ENCODE measurements around the gene AP1S1.

The AP1S1 gene

DNA sequence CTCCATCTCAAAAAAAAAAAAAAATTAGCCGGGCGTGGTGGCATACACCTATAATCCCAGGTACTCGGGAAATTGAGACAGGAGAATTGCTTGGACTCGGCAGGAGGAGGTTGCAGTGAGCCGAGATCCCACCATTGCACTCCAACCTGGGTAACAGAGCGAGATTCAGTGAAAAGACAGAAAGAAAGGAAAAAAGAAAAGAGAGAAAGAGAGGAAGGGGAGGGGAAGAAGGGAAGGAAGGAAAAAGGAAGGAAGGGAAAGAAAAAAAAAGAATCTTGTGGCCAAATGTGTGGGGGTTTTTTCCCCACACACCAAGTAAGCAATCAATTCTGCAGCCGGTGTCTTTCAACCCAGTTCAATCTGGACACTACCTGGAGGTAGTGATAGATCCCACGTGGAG, 34.8 kb downstream of the AP1S1 start:
- Histone ChIP-seq H3K9me2 (replicated peaks; ENCODE audit: control insufficient read depth, low read length) (no peaks in the 10 kb centered on the region), H3K4me2 (ENCODE audit: low read length) (no peak overlapping the region), H3K79me2 (ENCODE audit: control insufficient read depth, low read length) (no peaks in the 10 kb centered on the region), H3K4me1 (ENCODE audit: control insufficient read depth, low read length) (peaks cover 3% of the 10 kb centered on the region; the same call in 1 of the 2 replicates), H3K27me3 (ENCODE audit: control insufficient read depth, low read length) (peaks cover 9% of the 10 kb centered on the region; the same call in 1 of the 2 replicates), H3F3A (ENCODE audit: control insufficient read depth, insufficient read depth) (no peaks in the 10 kb centered on the region), H3K9me3 (ENCODE audit: control insufficient read depth, insufficient read depth, low read length) (no peaks in the 10 kb centered on the region), H3K4me3 (ENCODE audit: low read length) (no peak overlapping the region), H3K36me3 (ENCODE audit: control insufficient read depth, low read length) (no peaks in the 10 kb centered on the region), H4K20me1 (ENCODE audit: control insufficient read depth, insufficient read depth, low read depth, low read length) (no peaks in the 10 kb centered on the region), H3K27ac (ENCODE audit: low read depth, low read length) (no peak overlapping the region)
- no peak for TF ChIP-seq EZH2phosphoT487 (IDR thresholded peaks at IDR 0.05; ENCODE audit: borderline replicate concordance, low read length)
- TF ChIP-seq, protein P1, sequence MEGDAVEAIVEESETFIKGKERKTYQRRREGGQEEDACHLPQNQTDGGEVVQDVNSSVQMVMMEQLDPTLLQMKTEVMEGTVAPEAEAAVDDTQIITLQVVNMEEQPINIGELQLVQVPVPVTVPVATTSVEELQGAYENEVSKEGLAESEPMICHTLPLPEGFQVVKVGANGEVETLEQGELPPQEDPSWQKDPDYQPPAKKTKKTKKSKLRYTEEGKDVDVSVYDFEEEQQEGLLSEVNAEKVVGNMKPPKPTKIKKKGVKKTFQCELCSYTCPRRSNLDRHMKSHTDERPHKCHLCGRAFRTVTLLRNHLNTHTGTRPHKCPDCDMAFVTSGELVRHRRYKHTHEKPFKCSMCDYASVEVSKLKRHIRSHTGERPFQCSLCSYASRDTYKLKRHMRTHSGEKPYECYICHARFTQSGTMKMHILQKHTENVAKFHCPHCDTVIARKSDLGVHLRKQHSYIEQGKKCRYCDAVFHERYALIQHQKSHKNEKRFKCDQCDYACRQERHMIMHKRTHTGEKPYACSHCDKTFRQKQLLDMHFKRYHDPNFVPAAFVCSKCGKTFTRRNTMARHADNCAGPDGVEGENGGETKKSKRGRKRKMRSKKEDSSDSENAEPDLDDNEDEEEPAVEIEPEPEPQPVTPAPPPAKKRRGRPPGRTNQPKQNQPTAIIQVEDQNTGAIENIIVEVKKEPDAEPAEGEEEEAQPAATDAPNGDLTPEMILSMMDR (IDR thresholded peaks at IDR 0.05; ENCODE audit: low read depth, low read length, poor library complexity, severe bottlenecking) = no peak

DNA sequence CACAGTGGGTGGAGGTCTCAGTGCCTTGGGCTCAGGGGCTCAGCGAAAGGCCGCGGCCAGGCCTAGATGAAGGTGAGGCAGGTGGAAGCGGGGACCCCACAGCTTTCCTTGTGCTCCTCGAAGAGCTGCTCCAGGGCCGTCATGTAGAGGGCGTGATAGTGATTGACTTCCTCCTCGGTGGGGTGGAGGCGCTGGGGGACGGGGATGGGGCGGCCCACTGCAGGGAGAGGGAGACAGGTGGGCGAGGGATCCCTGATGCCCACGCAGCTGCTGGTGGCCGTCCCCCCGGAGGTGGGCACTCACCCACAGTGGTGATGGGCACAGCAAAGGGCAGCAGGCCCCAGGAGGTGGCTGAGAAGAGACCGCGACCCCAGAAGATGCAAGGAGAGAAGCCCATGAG, 41.6 kb downstream of the AP1S1 start:
- no peaks in the 10 kb centered on the region for H3K9me3 ChIP-seq (ENCODE audit: control insufficient read depth, insufficient read depth, low read length)
- no peak for TF ChIP-seq EZH2phosphoT487 (IDR thresholded peaks at IDR 0.05; ENCODE audit: borderline replicate concordance, low read length)
- TF ChIP-seq, protein P1 (IDR thresholded peaks at IDR 0.05; ENCODE audit: low read depth, low read length, poor library complexity, severe bottlenecking) = no peak
- H4K20me1 ChIP-seq (ENCODE audit: control insufficient read depth, insufficient read depth, low read depth, low read length) = no peaks in the 10 kb centered on the region

GRCh38 chr7:101197991-101198390, 43.7 kb downstream of the AP1S1 start:
- no peak for TF ChIP-seq EZH2phosphoT487 (IDR thresholded peaks at IDR 0.05; ENCODE audit: borderline replicate concordance, low read length)
- TF ChIP-seq, protein P1 (IDR thresholded peaks at IDR 0.05; ENCODE audit: low read depth, low read length, poor library complexity, severe bottlenecking) = no peak
- Histone ChIP-seq H3K4me3 (ENCODE audit: low read length) (no peak overlapping the region), H3K4me2 (ENCODE audit: low read length) (no peak overlapping the region)

More for the DNA sequence above, 41.6 kb downstream of the AP1S1 start:
- no peak overlapping the region for H3K4me2 ChIP-seq (ENCODE audit: low read length)
- no peaks in the 10 kb centered on the region for H3F3A ChIP-seq (ENCODE audit: control insufficient read depth, insufficient read depth)
- H3K4me1 ChIP-seq (ENCODE audit: control insufficient read depth, low read length) = peaks cover 3% of the 10 kb centered on the region; the same call in 1 of the 2 replicates
- no peak overlapping the region for H3K27ac ChIP-seq (ENCODE audit: low read depth, low read length)
- no peaks in the 10 kb centered on the region for H3K36me3 ChIP-seq (ENCODE audit: control insufficient read depth, low read length)
- no peaks in the 10 kb centered on the region for H3K9me2 ChIP-seq (replicated peaks; ENCODE audit: control insufficient read depth, low read length)
- H3K4me3 ChIP-seq (ENCODE audit: low read length) = no peak overlapping the region
- peaks cover 4% of the 10 kb centered on the region; the same call in 1 of the 2 replicates for H3K27me3 ChIP-seq (ENCODE audit: control insufficient read depth, low read length)
- H3K79me2 ChIP-seq (ENCODE audit: control insufficient read depth, low read length) = no peaks in the 10 kb centered on the region

More at GRCh38 chr7:101197991-101198390, 43.7 kb downstream of the AP1S1 start:
- Histone ChIP-seq H4K20me1 (ENCODE audit: control insufficient read depth, insufficient read depth, low read depth, low read length) (no peaks in the 10 kb centered on the region), H3K36me3 (ENCODE audit: control insufficient read depth, low read length) (no peaks in the 10 kb centered on the region), H3K9me3 (ENCODE audit: control insufficient read depth, insufficient read depth, low read length) (no peaks in the 10 kb centered on the region), H3K27me3 (ENCODE audit: control insufficient read depth, low read length) (peaks cover 11% of the 10 kb centered on the region), H3K79me2 (ENCODE audit: control insufficient read depth, low read length) (no peaks in the 10 kb centered on the region), H3K27ac (ENCODE audit: low read depth, low read length) (no peak overlapping the region), H3K9me2 (replicated peaks; ENCODE audit: control insufficient read depth, low read length) (no peaks in the 10 kb centered on the region), H3K4me1 (ENCODE audit: control insufficient read depth, low read length) (no peaks in the 10 kb centered on the region; the same call in 1 of the 2 replicates), H3F3A (ENCODE audit: control insufficient read depth, insufficient read depth) (no peaks in the 10 kb centered on the region)

All from DOHH2 (cell line).